Fibroblast of upper back skin (primary cell): ENCODE data around the gene MORN4.
"Not testable (repeated sequence)": the region's sequence is repeated elsewhere in the genome, so short reads cannot be mapped to it uniquely, and the experiment has no call there.

Source experiments
- DNase-seq: peaks from one replicate; pipeline ENCODE4 v3.0.0-alpha.2; 2013

The MORN4 gene

DNA sequence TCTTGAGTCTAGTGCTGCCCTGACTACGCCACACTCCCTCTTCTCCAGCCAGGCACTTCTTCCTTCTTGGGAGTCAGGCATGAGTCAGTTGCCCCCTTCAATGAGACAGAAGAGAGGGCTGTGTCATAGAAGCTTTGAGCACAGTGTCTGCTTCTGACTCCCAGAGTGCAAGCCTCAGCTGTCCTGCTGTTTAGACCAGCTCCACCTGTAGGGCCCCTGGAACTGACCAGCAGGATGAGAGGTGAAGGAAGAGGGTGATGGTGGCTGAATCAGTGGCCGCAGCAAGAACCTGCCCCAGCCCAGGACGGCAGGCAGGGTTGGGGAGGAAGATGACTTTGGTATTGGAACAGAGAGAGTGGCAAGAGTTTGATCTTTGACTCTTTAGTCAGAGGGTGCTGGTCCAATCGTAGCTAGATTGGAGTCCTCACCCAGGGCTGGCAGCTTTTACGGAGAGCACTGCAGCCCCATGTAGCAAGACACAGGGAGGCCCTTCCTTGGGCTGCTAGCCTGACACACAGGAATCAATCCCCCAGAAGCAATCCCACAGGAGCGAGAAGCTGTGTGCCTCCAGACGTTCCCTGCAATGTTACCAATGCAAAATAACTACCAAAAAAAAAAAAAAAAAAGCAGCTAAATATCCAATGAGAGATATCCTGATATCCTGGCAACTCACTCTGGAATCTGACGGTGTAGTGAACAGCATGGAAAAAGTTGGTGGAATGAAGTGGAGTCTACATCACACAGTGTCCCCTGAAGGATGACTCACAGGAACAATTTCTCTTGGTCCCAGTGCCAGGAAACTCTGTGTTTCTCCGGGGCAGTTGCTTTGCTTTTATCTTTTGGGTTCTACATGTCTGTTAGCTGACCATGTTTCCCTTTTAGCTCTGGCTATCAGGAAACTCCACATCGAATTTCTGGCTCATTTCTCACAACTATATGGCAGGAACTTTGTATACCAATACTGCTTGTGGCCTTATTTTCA is 36.9 kb downstream of the MORN4 start:
- DNase-seq: peak; percentile 86

DNA sequence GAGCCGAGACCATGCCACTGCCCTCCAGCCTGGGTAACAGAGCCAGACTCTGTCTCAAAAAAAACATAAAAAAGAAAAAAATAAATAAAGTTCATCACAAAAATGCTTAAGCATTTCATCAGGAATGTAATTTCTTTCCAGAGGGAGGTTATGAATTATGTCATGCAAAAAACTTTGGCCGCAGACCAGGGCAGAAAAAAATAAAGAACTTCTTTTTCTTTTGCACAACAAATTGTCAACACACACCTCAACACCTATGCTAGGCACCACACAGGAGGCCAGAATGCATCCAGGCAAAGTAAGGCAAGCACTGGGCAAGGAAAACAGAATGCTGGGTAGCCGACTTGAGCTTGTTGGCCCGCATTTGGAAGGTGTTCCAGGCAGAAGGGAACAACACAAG is 39.9 kb downstream of the MORN4 start:
- DNase-seq: peak; percentile 38

DNA sequence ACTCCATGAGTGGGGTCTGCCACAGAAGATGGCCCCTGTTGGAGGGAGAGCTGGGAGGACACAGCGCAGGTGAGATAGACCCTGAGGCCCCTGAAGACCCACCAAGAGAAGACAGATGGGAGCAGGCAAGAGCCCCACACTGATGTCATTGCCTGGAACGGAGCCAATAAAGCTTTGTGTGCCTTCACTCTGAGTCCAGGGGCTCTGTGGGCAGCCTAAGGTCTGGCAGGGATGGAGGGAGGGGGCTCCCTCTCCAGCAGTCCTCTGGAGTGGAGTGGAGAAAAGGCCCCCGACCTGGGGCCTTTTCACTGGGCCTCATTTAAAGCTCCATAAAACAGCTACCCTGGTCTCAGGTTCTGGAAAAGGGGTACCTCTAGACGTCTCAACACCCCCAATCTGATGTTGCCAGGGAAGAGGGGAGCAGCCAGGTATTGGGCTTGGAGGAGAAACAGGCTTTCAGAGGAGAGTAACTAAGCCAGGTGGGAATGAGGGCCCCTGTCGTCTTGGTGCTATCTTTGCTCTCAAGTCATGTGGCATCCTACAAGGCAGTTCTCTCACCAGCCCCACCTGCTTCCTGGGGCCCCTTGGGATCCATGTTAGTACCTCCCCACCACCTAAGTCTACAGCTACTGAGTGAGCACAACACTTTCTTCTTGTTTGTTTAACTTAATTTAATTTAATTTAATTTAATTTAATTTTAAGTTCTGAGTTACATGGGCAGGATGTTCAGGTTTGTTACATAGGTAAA is 42.4 kb downstream of the MORN4 start:
- DNase-seq: no peak

DNA sequence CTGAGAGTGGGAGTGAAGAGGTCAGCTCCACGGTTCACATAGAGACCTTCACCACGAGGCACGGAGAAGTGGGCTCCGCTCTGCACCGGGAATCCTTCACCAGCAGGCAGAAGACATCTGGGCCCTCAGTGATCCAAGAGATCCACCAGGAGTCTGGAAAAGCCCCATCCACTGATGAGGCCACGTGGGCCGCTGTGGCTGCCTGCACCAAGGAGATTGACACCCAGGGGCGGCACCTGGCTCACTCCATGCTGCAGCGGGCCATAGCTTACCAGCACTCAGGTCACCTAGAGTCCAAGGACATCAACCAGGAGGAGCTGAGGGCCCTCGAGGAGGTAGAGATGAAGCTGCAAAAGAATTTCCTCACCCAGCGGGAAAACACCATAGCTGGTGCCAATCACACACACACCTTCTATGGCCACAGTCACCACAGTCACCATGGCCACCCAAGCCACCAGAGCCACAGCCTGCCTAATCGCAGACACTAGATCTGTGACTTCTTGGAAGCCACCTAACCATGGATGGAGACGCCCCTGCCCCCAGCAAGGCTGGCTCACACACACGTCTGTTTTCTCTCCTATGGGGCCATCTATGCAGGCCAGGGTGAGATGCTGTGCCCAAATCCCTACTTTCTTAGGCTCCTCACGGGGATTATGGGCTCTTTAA is 43.1 kb downstream of the MORN4 start:
- no peak for DNase-seq

DNA sequence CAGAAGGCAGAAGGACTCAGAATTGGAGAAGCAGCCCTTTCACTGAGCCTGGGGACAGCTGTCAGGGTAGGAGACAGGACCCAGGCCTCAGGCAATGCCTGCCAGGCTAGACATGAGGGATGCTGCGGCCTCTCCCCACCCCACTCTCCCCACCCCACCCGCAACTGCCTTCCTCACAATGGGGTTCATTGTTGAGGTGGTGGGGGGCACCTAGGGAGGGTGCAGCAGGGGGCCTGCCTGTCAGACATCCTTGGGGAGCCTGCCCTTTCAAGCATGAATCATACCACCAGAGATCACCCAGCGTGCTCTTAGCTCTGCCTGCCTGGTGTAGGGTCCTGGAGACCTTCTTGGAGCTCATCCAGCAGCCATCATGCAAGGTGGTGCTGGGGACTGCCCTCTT is 43.8 kb downstream of the MORN4 start, which contains the start of gene C10orf62:
Gene C10orf62, plus strand, starts transcription at position 243 of the 400 bp plus-strand sequence. CDS start 177 bp downstream, outside the sequence.
- no peak for DNase-seq

DNA sequence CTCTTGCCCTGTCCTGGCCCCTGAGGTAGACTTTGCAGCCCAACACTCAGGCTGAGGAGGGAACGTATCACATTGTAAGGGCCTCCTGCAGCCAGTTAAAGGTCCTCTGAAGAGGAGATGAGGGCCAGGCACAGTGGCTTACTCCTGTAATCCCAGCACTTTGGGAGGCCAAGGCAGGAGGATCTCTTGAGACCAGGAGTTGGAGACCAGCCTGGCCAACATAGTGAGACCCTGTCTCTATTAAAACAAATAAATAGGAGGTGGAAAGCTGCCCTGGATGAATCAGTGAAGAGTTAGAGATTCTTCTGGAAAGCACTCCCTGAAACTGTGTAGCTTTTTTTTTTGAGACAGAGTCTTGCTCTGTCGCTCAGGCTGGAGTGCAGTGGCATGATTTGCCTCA is 46.1 kb downstream of the MORN4 start:
- DNase-seq: no peak

DNA sequence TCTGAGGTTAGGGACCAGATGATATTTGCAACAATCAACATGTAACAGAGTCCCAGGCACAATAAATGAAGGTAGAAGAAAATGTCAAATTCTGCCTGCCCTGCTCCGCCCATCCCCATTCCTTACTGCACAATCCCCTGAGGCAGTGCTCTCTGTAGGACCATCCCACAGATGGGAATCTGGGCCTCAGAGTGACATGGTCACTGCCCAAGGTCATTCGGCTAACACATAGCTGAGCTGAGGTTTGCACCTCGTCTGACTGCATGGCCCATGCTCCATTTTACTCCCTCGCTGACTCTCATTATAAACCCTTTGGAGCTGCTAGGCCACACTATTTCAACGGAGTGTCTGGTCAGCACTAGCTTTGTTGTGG is 47.9 kb downstream of the MORN4 start:
- DNase-seq: no peak

DNA sequence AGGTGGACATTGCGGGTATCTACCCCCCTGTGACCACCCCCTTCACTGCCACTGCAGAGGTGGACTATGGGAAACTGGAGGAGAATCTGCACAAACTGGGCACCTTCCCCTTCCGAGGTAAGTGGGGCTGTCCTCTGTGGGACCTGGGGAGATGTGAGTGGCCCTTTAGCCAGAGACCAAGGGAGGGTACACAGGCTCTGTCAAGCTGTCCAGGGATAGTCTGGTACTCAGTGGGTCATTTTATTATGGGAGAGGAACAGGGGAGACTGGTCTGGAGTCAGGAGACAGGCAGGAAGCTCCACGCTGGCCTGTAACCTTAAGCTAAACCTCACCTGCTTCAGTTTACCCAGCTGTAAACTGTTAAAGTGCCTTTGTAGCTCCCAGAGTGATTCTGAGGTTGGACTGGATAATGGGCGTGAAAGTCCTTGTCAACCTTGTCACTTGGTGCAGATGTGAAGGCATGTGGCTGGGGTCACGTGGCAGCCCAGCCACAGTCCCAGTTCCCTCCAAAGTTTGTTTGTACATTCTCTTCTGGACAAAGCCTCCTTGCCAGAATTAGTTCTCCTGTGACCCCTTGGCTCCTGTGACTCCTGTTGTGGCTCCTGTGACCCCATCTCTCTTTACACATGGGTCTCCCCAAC is 48.4 kb downstream of the MORN4 start:
- DNase-seq: no peak

DNA sequence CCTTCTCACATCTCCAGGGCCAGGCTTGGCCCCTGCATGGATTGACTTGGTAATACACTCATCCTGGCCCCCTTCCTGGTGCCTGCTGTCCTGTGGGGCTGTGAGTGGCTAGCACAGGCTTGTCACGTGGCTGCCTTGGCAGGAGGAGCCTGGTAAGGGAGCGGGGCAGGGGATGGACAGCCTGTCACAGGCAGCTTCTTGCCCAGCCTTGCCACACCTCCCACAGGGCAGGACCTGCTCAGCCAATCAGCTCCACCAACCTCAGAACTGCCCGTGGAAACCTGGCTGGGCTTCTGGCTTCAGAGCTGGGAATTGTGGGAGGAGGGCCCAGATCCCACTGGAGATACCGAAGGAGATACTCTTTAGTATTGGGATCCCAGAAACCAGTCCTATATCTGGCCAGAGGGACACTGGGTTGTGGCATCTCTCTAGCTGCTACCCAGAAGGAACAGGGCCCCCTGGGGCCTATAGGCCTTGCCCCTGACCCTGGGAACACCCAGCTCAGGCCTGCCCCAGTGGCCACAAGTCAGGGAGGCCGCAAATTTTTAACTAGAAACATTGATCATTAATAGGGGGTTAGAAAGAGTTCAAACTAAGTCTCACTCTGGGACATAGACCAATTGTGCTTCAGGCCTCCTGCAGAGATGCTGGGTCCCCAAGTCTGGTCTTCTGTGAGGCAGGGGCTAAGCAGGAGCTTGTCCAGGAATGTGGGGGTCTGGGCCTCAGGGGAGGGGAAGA is 49.1 kb downstream of the MORN4 start, which contains the start of gene HOGA1:
Gene HOGA1, plus strand, starts transcription at position 330 of the 738 bp plus-strand sequence. Its CDS starts 315 bp downstream, at position 645.
- peak; percentile 63 for DNase-seq

DNA sequence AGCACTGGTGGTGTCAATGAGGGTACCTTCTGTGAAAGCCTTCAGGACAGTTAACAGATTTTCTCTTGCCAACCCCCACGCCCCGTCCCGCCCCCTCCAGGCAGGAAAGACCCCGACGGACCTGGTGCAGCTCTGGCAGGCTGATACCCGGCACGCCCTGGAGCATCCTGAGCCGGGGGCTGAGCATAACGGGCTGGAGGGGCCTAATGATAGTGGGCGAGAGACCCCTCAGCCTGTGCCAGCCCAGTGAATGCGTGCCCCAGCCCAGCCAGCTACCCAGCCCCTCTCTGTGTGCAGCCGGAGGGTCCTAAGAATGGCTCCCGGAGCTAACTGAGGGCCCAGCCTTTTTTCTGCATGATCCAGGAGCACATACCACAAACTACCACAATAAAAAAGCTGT is 49.8 kb downstream of the MORN4 start:
- DNase-seq: no peak

DNA sequence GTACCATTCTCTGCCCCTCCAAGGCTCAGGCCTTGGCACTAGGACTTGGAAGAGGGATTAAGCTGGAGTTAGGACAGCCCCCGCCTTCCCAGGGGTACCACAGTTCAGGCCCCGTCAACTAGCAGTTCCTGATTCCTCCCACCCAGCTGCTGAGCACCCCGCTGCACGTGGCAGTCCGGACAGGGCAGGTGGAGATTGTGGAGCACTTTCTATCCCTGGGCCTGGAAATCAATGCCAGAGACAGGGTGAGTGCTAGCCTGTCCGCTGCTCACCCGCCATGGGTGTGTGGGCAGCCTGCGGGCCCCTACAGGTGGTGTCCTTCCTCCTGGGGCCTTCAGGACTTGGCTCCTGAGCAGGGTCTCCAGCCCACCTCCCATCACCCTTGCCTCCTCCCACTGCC is 51.1 kb downstream of the MORN4 start:
- DNase-seq: no peak

DNA sequence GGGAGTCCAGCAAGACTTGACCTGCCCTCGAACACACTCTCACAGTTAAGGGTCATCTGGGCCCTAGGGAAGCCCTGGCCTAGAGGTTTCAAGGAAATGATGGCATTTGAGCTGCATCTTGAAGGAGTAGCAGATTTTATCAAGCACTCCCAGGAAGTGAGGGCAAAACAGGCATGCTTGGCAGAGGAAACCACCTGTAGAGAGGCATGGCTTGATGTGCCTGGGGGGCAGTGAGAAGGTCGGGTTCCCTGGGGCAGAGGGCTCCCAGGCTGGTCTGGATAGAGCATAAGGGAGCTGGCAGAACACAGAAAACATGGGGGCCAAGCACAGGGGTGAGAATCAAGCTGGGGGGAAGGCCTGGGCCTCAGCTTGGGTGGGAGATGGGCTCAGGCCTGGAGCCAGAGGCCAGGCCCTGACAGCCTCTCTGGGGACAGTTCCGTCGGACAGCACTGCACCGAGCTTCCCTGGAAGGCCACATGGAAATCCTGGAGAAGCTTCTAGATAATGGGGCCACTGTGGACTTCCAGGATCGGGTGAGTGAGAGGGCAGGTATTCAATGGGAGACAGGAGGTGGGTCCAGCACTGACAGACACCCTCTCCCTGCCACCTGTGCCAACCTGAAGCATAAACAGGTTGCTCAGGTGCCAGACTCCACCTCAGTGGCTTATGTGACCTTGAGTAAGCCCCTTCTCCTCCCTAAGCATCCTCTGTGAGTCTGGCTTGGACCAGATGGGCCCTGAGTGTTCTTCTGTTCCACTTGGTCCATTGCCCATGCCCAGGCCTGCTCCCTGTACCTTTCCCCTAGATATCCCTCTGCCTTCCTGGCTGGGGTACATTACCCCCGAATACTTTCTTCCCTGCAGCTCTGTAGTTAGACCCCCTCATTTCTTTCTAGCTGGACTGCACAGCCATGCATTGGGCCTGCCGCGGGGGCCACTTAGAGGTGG is 52.6 kb downstream of the MORN4 start:
- DNase-seq: no peak

DNA sequence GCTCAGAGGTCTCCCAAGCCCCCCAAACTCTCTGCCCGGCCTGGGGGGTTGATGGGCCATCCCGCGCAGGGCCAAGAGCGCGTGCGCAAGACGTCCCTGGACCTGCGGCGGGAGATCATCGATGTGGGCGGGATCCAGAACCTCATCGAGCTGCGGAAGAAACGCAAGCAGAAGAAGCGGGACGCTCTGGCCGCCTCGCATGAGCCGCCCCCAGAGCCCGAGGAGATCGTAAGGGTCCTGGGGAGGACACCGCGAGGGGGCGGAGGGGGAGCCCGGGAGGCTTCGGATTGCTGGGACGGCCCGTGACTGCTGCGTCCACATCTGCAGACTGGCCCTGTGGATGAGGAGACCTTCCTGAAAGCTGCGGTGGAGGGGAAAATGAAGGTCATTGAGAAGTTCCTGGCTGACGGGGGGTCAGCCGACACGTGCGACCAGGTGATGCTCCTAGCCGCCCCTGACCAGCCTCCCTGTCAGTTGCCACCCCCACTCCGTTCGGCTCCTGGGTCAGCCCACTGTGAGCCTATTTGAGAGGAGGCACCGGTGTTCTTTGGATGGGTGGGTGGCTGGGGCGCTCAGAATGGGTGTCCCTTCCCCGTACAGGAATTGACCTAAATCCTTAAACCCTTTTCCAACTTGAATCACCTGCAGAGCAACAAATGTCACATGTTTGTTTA is 55.0 kb downstream of the MORN4 start:
- DNase-seq: no peak

DNA sequence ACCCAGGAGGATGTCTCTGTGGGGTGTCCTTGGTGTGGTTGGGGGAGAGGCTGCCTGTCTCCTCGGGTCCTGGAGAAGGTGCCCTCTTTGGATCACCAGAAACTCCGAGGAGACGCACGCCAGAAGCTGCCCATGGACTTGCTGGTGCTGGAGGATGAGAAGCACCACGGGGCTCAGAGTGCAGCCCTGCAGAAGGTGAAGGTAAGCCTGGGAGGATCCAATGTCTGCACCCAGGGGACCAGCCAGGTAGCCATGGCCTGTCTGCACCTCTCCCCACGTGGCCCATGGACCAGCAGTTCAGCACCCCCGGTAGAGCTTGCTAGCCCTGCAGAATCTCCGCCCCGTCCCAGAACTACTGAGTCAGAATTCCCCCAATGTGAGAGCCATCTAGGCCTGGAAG is 55.6 kb downstream of the MORN4 start:
- no peak for DNase-seq

DNA sequence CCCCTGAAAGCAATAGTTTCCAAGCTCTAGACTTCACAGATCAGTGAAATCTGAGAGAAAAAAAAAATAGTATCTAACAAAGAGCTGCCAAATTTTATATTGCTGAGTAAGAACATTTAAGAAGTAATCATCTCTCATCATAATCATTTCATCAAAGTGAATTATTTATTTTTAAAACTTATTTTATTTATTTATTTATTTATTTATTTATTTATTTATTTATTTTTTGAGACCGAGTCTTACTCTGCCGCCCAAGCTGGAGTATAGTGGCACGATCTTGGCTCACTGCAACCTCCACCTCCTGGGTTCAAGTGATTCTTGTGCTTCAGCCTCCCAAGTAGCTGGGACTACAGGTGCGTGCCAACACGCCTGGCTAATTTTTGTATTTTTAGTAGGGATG is 56.8 kb downstream of the MORN4 start:
- DNase-seq: not testable (repeated sequence)

DNA sequence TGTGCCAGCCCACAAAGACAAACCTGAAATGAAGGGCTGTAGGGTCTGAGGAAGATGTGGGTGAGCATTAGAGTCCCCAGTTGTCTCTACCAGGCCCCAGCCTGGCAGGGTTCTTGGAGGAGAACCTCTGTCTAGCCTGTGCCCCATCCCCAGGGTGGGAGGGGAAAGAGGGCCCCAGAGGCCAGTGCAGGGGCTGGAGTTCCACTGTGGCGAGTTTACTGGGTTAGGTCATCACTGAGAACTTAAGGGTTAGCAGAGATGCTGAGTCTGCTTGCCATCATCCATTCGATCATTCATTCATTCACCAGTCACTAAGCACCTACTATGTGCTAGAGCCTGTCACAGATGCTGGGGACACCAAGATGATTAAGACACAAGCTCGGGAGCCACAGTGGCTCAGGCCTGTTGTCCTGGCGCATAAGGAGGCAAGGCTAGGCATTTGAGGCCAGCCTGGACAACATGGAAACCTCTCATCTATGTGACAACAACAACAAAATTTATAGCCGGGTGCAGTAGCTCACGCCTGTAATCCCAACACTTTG is 58.1 kb downstream of the MORN4 start:
- DNase-seq: peak; percentile 11

DNA sequence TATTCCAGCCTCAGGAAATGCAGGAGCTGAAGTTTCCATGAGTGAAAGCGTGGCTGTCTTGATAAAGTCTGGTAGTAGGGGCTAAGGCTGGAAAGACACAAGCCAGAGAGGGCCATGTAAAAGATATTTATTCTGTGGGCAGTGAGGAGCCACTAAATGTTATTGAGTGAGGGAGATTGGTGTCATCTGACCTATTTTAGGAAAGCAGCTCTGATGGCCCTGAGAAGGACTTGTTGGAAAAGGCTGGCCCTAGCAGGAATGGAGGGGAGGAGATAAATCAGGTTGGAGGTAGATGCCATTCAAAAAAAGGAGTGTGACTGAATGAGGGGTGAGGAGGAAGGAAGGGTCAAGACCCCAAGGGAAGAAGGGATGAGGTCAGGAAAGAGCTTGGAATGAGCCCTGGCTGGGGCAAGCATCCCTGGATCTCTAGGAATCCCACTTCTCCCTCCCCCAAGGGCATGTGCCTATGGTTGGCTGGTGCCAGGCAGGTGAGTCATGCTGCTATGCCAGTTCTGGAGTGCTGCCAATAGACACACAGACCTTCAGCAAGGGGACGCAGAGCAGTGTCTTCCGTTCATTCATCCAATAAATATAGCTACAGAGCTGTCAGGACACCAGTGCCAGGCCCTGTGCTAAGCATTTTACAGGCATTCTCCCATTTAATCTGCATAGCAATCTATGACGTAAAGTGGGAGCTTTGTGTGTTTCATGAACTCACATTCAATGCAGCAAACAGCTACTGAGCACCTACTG is 58.8 kb downstream of the MORN4 start:
- DNase-seq: peak; percentile 64

DNA sequence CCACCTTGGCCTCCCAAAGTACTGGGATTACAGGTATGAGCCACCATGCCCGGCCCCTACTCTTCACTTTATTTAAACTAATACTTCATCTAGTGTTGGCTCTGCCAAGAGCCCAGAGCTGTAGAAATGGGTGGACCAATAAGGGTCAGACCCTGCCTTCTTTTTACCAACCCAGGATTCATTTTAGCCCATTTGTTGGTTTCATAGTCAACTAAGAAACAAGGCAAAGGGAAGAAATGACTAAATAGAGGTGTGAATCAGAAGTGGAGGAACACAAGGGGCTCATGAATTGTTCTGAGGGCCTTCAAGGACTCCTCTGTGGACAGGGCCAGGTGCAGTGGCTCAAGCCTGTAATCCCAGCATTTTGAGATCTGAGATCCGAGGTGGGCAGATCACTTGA is 59.6 kb downstream of the MORN4 start:
- DNase-seq: no peak

DNA sequence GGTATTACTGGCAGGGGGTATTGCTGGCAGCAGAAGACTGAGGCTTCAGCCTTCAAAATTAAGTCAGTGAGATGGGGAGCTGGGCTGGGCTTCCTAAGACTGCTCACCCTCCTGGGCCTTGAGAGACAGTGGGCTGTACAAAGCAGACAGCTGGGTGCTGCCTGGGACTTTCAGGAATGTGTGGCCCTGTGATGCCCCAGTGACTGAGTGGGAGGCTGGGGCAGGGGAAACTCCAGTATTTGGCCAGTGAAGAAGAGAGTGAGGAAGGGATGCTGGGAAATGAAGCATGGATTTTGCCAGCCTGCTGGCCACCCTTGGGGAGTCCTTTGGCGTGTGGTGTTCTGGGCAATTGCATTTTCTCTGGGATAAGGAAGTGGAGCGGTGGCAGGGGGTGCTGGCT is 60.3 kb downstream of the MORN4 start:
- no peak for DNase-seq
